Neural cell (in vitro differentiated cells): ENCODE results near the gene TLE1.

ENCODE experiments used
- EZH2 ChIP-seq: fragments of 200-600, 300-800 bp; shearing (Covaris generic), sonication (generic); IDR thresholded peaks from 2 replicates; pipeline ENCODE4 v1.6.1; 2014; ENCODE audit warnings: antibody characterized with exemption, low read length, borderline replicate concordance, mild to moderate bottlenecking; ENCODE audit not compliant: insufficient read depth, poor library complexity, severe bottlenecking
- MXI1 ChIP-seq: fragments of 450-650 bp; conservative IDR thresholded peaks from 2 replicates; pipeline ENCODE4 v1.6.1; 2014; ENCODE audit warnings: antibody characterized with exemption, mild to moderate bottlenecking; ENCODE audit not compliant: poor library complexity, severe bottlenecking
- POLR2AphosphoS5 ChIP-seq: IDR thresholded peaks from 2 replicates; pipeline ENCODE4 v1.6.1; 2012
- RAD21 ChIP-seq: fragments of 450-650 bp; conservative IDR thresholded peaks from 2 replicates; pipeline ENCODE4 v1.6.1; 2014; ENCODE audit warnings: antibody characterized with exemption, mild to moderate bottlenecking, moderate library complexity
- SMC3 ChIP-seq: fragments of 450-650 bp; conservative IDR thresholded peaks from 2 replicates; pipeline ENCODE4 v1.6.1; 2014; ENCODE audit warnings: antibody characterized with exemption, mild to moderate bottlenecking, moderate library complexity; ENCODE audit not compliant: poor library complexity
- TF ChIP-seq, protein P1 (sequence below): fragments of 450-650 bp; IDR thresholded peaks from 2 replicates; pipeline ENCODE4 v1.5.1; 2014; ENCODE audit warnings: antibody characterized with exemption, mild to moderate bottlenecking, moderate library complexity; ENCODE audit not compliant: poor library complexity, severe bottlenecking
- TF ChIP-seq, protein P2 (sequence below): IDR thresholded peaks from 2 replicates; pipeline ENCODE4 v1.6.1; 2012; ENCODE audit warnings: borderline replicate concordance

DNA sequence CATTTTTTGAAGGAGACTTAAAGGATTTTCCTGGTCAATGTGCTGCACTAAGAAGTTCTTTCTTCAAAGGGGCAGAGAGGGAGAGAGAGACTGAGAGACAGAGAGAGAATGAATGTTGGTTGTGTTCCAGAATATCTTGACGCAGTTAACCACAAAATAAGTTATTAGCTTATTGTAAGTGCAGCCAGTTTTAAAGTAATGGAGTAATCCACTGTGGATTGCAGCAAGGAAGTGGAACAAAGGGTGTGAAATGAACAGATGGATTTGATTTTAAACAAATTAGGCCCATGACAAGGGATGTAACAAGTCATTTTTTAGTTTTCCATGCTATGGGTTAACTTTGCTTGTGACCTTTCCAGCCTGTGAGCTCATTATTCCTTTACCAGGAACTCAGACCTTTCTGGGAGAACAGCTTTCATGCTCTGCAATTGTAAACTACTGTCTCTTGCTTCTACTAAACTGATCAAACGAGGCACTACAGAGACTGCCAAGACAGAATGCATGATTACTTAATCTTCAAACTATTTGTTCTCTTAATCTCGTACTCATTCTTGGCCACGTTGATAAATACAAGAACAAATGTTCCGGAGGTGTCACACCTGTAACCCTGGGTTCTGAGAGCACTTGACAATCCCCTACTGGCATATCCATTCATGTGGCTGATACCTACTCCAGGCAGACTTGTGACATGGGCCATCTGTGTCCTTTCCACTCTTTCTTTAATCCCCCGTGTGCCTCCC, 131.1 kb downstream of the TLE1 start:
- TF ChIP-seq RAD21, result no peak
- no peak for TF ChIP-seq POLR2AphosphoS5
- TF ChIP-seq, protein P1, sequence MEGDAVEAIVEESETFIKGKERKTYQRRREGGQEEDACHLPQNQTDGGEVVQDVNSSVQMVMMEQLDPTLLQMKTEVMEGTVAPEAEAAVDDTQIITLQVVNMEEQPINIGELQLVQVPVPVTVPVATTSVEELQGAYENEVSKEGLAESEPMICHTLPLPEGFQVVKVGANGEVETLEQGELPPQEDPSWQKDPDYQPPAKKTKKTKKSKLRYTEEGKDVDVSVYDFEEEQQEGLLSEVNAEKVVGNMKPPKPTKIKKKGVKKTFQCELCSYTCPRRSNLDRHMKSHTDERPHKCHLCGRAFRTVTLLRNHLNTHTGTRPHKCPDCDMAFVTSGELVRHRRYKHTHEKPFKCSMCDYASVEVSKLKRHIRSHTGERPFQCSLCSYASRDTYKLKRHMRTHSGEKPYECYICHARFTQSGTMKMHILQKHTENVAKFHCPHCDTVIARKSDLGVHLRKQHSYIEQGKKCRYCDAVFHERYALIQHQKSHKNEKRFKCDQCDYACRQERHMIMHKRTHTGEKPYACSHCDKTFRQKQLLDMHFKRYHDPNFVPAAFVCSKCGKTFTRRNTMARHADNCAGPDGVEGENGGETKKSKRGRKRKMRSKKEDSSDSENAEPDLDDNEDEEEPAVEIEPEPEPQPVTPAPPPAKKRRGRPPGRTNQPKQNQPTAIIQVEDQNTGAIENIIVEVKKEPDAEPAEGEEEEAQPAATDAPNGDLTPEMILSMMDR, result no peak
- no peak for TF ChIP-seq SMC3
- TF ChIP-seq, protein P2, sequence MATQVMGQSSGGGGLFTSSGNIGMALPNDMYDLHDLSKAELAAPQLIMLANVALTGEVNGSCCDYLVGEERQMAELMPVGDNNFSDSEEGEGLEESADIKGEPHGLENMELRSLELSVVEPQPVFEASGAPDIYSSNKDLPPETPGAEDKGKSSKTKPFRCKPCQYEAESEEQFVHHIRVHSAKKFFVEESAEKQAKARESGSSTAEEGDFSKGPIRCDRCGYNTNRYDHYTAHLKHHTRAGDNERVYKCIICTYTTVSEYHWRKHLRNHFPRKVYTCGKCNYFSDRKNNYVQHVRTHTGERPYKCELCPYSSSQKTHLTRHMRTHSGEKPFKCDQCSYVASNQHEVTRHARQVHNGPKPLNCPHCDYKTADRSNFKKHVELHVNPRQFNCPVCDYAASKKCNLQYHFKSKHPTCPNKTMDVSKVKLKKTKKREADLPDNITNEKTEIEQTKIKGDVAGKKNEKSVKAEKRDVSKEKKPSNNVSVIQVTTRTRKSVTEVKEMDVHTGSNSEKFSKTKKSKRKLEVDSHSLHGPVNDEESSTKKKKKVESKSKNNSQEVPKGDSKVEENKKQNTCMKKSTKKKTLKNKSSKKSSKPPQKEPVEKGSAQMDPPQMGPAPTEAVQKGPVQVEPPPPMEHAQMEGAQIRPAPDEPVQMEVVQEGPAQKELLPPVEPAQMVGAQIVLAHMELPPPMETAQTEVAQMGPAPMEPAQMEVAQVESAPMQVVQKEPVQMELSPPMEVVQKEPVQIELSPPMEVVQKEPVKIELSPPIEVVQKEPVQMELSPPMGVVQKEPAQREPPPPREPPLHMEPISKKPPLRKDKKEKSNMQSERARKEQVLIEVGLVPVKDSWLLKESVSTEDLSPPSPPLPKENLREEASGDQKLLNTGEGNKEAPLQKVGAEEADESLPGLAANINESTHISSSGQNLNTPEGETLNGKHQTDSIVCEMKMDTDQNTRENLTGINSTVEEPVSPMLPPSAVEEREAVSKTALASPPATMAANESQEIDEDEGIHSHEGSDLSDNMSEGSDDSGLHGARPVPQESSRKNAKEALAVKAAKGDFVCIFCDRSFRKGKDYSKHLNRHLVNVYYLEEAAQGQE, result no peak
- no peak for TF ChIP-seq MXI1
- TF ChIP-seq EZH2, result no peak
